Measurements from ENCODE around the gene ANGPTL4. TPM values are rescaled to one million over a fixed set of nuclear protein-coding genes. Genes with fewer than 3 reads are reported as not detected.
"Not testable (repeated sequence)": the region's sequence is repeated elsewhere in the genome, so short reads cannot be mapped to it uniquely, and the experiment has no call there.

Gene ANGPTL4
- total RNA-seq, 5 donors from 2014 or later (not counting 1 experiment from before 2014, with no cell fraction given), result 0.18 to 0.19 TPM; not detected in 3

DNA sequence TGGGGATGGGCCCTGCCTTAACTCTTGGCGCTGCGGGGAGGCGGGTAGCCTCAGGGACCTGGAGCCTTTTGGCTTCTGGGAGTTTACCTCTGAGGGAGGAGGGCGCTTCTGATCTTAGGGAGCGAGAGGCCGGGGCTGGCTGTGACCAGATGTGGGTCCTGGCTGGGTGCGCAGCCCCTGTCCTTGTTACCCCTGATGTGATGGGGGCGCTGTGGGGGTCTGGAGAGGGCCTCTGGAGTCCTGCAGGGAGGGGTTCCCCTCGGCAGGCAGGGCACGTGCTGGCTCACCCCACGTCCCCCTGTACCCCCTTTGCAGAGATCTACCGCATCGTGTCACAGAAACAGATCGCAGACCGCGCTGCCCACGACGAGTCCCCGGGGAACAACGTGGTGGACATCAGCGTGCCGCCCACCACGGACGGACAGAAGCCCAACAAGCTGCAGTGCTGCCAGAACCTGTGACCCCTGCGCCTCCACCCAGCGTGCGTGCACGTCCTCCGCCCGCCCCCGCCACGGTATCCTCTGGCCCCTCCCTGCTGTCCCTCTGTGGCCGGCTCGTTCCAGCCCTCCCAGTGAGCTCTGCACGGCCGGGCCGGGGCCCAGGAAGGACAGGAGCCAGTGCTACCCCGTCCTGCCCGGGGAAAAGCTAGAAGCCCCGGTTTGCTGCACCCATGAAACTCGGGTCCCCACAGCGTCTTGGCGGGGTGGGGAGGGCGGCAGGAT is 39.3 kb downstream of the ANGPTL4 start:
- Histone ChIP-seq H3K27me3 (replicated peaks in 1 of 2; ENCODE audit: control insufficient read depth in 2 of 2, extremely low read depth in 1 of 2, insufficient read depth in 2 of 2, low read length in 1 of 2) (no peaks in the 10 kb centered on the region), H3K4me1 (ENCODE audit: control insufficient read depth in 1 of 2, extremely low read depth in 1 of 2, insufficient read depth in 2 of 2, low read length in 2 of 2) (no peaks in the 10 kb centered on the region), H3K9me3 (no peaks in the 10 kb centered on the region), H3K27ac (ENCODE audit: low read length) (no peak overlapping the region), H3K36me3 (ENCODE audit: control insufficient read depth in 2 of 2, extremely low read depth in 1 of 2, insufficient read depth in 1 of 2, low read length in 1 of 2) (peaks cover 19 to 42% of the 10 kb centered on the region in 2 donors), H3K4me3 (ENCODE audit: control insufficient read depth in 1 of 2, extremely low read depth in 1 of 2, low read length in 1 of 2) (no peak overlapping the region)
- Mint-ChIP-seq H3K27me3 (no peaks in the 10 kb centered on the region), H3K36me3 (peaks cover 20% of the 10 kb centered on the region), H3K27ac (no peak overlapping the region), H3K9me3 (no peaks in the 10 kb centered on the region), H3K4me3 (no peak overlapping the region), H3K4me1 (no peaks in the 10 kb centered on the region)
- ChIA-PET POLR2A (interaction anchor here in 1 of 2 donors (0.6 kb wide), 1 partner anchor 10 kb away, joined by 3 read pairs; the partner anchor contains the start of gene MARCHF2), CTCF (interaction anchor here in 1 of 2 donors (0.6 kb wide), 1 partner anchor 10 kb away, joined by 4 read pairs; the partner anchor contains the start of gene MARCHF2)
- ATAC-seq (replicated peaks in 1 of 4) (peak in 1 of 4 experiments; percentile 26), DNase-seq (no peak)
- 94% methylated on average over 41 of the region's 44 CpGs for WGBS (ENCODE audit: insufficient coverage)

GRCh38 chr19:8403820-8404109 is 39.8 kb downstream of the ANGPTL4 start:
- no peak for DNase-seq
- no peak for ATAC-seq (replicated peaks in 1 of 4)
- no peaks in the 10 kb centered on the region for H3K27me3 ChIP-seq (replicated peaks in 1 of 2; ENCODE audit: control insufficient read depth in 2 of 2, extremely low read depth in 1 of 2, insufficient read depth in 2 of 2, low read length in 1 of 2)
- no peaks in the 10 kb centered on the region for H3K9me3 ChIP-seq
- no peaks in the 10 kb centered on the region for H3K4me1 ChIP-seq (ENCODE audit: control insufficient read depth in 1 of 2, extremely low read depth in 1 of 2, insufficient read depth in 2 of 2, low read length in 2 of 2)
- no peak overlapping the region for H3K27ac Mint-ChIP-seq
- no peaks in the 10 kb centered on the region for H3K4me1 Mint-ChIP-seq
- peaks cover 20% of the 10 kb centered on the region for H3K36me3 Mint-ChIP-seq
- no peak overlapping the region for H3K4me3 ChIP-seq (ENCODE audit: control insufficient read depth in 1 of 2, extremely low read depth in 1 of 2, low read length in 1 of 2)
- no peak overlapping the region for H3K27ac ChIP-seq (ENCODE audit: low read length)
- 97% methylated on average over 7 of the region's 24 CpGs for WGBS (ENCODE audit: insufficient coverage)
- H3K9me3 Mint-ChIP-seq, result no peaks in the 10 kb centered on the region
- ChIA-PET POLR2A (interaction anchor here in 1 of 2 donors (0.6 kb wide), 1 partner anchor 9 kb away, joined by 3 read pairs; the partner anchor contains the start of gene MARCHF2), CTCF (interaction anchor here in 1 of 2 donors (0.6 kb wide), 1 partner anchor 9 kb away, joined by 4 read pairs; the partner anchor contains the start of gene MARCHF2)
- H3K36me3 ChIP-seq (ENCODE audit: control insufficient read depth in 2 of 2, extremely low read depth in 1 of 2, insufficient read depth in 1 of 2, low read length in 1 of 2), result peaks cover 18 to 41% of the 10 kb centered on the region in 2 donors
- no peaks in the 10 kb centered on the region for H3K27me3 Mint-ChIP-seq
- no peak overlapping the region for H3K4me3 Mint-ChIP-seq

DNA sequence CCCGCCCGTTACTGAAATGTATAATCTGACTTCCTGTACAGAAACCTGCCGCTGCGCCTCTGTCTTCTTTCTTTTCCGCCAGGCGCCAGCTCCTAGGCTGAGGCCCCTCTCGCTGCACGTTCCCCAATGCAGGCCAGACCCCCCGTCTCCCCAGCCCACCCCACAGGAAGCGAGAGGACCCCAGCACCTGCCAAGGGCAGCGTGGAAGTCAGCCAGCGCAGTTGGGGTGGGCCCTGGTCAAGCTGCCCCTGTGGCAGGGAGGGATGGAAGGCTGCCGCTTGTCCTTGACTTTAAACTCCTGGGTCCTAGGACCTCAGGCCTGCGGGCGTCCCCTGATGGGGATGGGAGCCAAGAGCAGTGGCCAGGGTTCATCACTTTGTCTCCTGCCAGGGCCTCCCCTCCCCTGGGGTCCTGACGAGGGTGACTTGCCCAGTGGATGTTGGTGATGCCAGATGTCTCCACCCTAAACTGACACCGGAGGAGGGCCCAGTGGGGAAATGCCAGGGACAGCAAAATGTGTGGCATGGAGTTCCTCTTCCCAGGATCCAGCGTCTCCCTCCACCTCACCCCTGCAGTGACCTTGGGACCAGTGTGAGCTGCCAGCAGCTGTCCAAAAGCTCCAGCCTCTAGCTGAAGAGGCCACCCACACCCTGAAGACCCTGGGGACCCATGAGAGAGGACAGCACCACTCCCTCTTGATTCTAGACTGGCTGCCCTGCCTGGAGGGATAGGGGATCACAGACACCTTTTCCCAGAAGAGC is 40.6 kb downstream of the ANGPTL4 start:
- no peak for DNase-seq
- Histone ChIP-seq H3K4me1 (ENCODE audit: control insufficient read depth in 1 of 2, extremely low read depth in 1 of 2, insufficient read depth in 2 of 2, low read length in 2 of 2) (no peaks in the 10 kb centered on the region), H3K4me3 (ENCODE audit: control insufficient read depth in 1 of 2, extremely low read depth in 1 of 2, low read length in 1 of 2) (no peak overlapping the region), H3K9me3 (no peaks in the 10 kb centered on the region), H3K27me3 (replicated peaks in 1 of 2; ENCODE audit: control insufficient read depth in 2 of 2, extremely low read depth in 1 of 2, insufficient read depth in 2 of 2, low read length in 1 of 2) (no peaks in the 10 kb centered on the region), H3K36me3 (ENCODE audit: control insufficient read depth in 2 of 2, extremely low read depth in 1 of 2, insufficient read depth in 1 of 2, low read length in 1 of 2) (peaks cover 15 to 37% of the 10 kb centered on the region in 2 donors), H3K27ac (ENCODE audit: low read length) (no peak overlapping the region)
- no peak overlapping the region for H3K4me3 Mint-ChIP-seq
- H3K9me3 Mint-ChIP-seq, result no peaks in the 10 kb centered on the region
- H3K27me3 Mint-ChIP-seq, result no peaks in the 10 kb centered on the region
- H3K36me3 Mint-ChIP-seq, result peaks cover 18% of the 10 kb centered on the region
- ChIA-PET CTCF (no interaction called here), POLR2A (no interaction called here)
- WGBS (ENCODE audit: insufficient coverage), result 97% methylated on average over 12 of the region's 18 CpGs
- no peak for ATAC-seq (replicated peaks in 1 of 4)
- H3K27ac Mint-ChIP-seq, result no peak overlapping the region
- H3K4me1 Mint-ChIP-seq, result no peaks in the 10 kb centered on the region

DNA sequence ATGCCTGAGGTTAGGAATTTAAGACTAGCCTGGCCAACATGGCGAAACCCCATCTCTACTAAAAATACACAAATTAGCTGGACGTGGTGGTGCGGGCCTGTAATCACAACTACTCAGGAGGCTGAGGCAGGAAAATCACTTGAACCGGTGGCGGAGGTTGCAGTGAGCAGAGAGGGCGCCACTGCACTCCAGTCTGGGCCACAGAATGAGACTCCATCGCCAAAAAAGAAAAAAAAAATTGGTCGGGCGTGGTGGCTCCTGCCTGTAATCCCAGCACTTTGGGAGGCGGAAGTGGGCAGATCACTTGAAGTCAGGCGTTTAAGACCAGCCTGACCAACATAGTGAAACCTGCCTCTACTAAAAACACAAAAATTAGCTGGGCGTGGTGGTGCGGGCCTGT is 46.8 kb downstream of the ANGPTL4 start:
- H3K9me3 ChIP-seq; H3K27ac ChIP-seq (ENCODE audit: low read length); H3K36me3 Mint-ChIP-seq; H3K4me3 Mint-ChIP-seq; ATAC-seq (replicated peaks in 1 of 4); CTCF ChIA-PET; H3K36me3 ChIP-seq (ENCODE audit: control insufficient read depth in 2 of 2, extremely low read depth in 1 of 2, insufficient read depth in 1 of 2, low read length in 1 of 2); H3K27ac Mint-ChIP-seq; H3K4me3 ChIP-seq (ENCODE audit: control insufficient read depth in 1 of 2, extremely low read depth in 1 of 2, low read length in 1 of 2); H3K27me3 Mint-ChIP-seq; POLR2A ChIA-PET; H3K9me3 Mint-ChIP-seq; DNase-seq; H3K27me3 ChIP-seq (replicated peaks in 1 of 2; ENCODE audit: control insufficient read depth in 2 of 2, extremely low read depth in 1 of 2, insufficient read depth in 2 of 2, low read length in 1 of 2): not testable (repeated sequence)
- H3K4me1 Mint-ChIP-seq, result peaks cover 4 to 12% (median 6%) of the 10 kb centered on the region in 3 donors
- WGBS (ENCODE audit: insufficient coverage), result 85% methylated on average over 11 of the region's 13 CpGs
- peaks cover 7 to 14% of the 10 kb centered on the region in 2 experiments for H3K4me1 ChIP-seq (ENCODE audit: control insufficient read depth in 1 of 2, extremely low read depth in 1 of 2, insufficient read depth in 2 of 2, low read length in 2 of 2)

- H3K27ac Mint-ChIP-seq, result peak within 1 kb of the TSS in 1 of 2 donors; percentile 41
- H3K27me3 Mint-ChIP-seq, result no peaks in the 10 kb centered on the region
- no peaks in the 10 kb centered on the region for H3K36me3 Mint-ChIP-seq
- no peak within 1 kb of the TSS for H3K27ac ChIP-seq (ENCODE audit: low read length)
- ChIA-PET CTCF (interaction anchor here (0.5 to 1.8 kb wide), 14 partner anchors 9 to 167 kb away, joined by 3 to 24 read pairs (median 4); partner anchors contain the start of genes HNRNPM (in 1 of the 2), RAB11B (in 1 of the 2) and ZNF414 (in 1 of the 2)), POLR2A (interaction anchor here (0.7 to 0.8 kb wide), 2 partner anchors 9 to 54 kb away, joined by 3 read pairs; no protein-coding TSS in a partner anchor)
- H3K36me3 ChIP-seq (ENCODE audit: control insufficient read depth in 2 of 2, extremely low read depth in 1 of 2, insufficient read depth in 1 of 2, low read length in 1 of 2), result no peaks in the 10 kb centered on the region
- H3K4me1 ChIP-seq (ENCODE audit: control insufficient read depth in 1 of 2, extremely low read depth in 1 of 2, insufficient read depth in 2 of 2, low read length in 2 of 2), result peaks cover 7 to 14% of the 10 kb centered on the region in 2 experiments
- peak; percentile 81 to 99 (median 95) for DNase-seq
- H3K27me3 ChIP-seq (replicated peaks in 1 of 2; ENCODE audit: control insufficient read depth in 2 of 2, extremely low read depth in 1 of 2, insufficient read depth in 2 of 2, low read length in 1 of 2), result no peaks in the 10 kb centered on the region
- ATAC-seq (replicated peaks in 1 of 4), result peak; percentile 99 to 100 (median 100)
- H3K4me3 Mint-ChIP-seq, result peak within 1 kb of the TSS; percentile 55 to 76 (median 66)
- 7% methylated on average over 78 of the region's 89 CpGs for WGBS (ENCODE audit: insufficient coverage)
- peaks cover 4 to 12% (median 6%) of the 10 kb centered on the region in 3 donors for H3K4me1 Mint-ChIP-seq
- H3K4me3 ChIP-seq (ENCODE audit: control insufficient read depth in 1 of 2, extremely low read depth in 1 of 2, low read length in 1 of 2), result peak within 1 kb of the TSS; percentile 62 to 83
- no peaks in the 10 kb centered on the region for H3K9me3 ChIP-seq
- H3K9me3 Mint-ChIP-seq, result no peaks in the 10 kb centered on the region
These were observed 49.1 kb downstream of the ANGPTL4 start, which contains the start of gene MARCHF2 for GRCh38 chr19:8412783-8413628. MARCHF2 (plus strand) TSS chr19:8413305; CDS start chr19:8421841, 8,536 bp downstream.

Measured in T-cell (primary cell).